Sigmoid colon (tissue), 7 donors: ENCODE measurements around the gene SEPTIN3. TPM values are rescaled to one million over a fixed set of nuclear protein-coding genes. Genes with fewer than 3 reads are reported as not detected.

ENCODE experiments used
- DNase-seq: peaks from one replicate; pipeline ENCODE4 v3.0.0-alpha.2; 2019
- H3K27ac ChIP-seq, 4 donors: fragments of 200-600 bp; sonication (generic); one replicate each; pipeline ENCODE4 v1.5.1; 2016 to 2019; ENCODE audit warnings: mild to moderate bottlenecking in 1 of 4
- H3K27me3 ChIP-seq, 3 donors: fragments of 200-600 bp; sonication (generic); one replicate each; pipeline ENCODE4 v1.5.1; 2019; ENCODE audit warnings: mild to moderate bottlenecking in 1 of 3
- H3K36me3 ChIP-seq, 4 donors: fragments of 200-600 bp; sonication (generic); one replicate each; pipeline ENCODE4 v1.5.1; 2016 to 2019
- H3K4me1 ChIP-seq, 4 donors: fragments of 200-600 bp; sonication (generic); one replicate each; pipeline ENCODE4 v1.5.1; 2017 to 2019
- H3K4me3 ChIP-seq, 4 donors: fragments of 200-600 bp; sonication (generic); one replicate each; pipeline ENCODE4 v1.5.1; 2017 to 2019; ENCODE audit warnings: mild to moderate bottlenecking in 2 of 4, moderate library complexity in 1 of 4
- H3K9me3 ChIP-seq, 4 donors: fragments of 200-600 bp in 3 of 4; sonication (generic) in 3 of 4; one replicate each; pipeline versions ENCODE4 v1.5.1 to v1.6.1; 2013 to 2019
- EP300 ChIP-seq, 4 donors: sonication (generic); formaldehyde crosslinking; IDR thresholded peaks; one replicate each; pipeline ENCODE4 v1.6.1; 2017; ENCODE audit warnings: antibody characterized with exemption in 4 of 4
- POLR2A ChIP-seq, 2 donors: fragments of 450-650 bp; IDR thresholded peaks; one replicate each; pipeline ENCODE4 v1.6.1; 2016; ENCODE audit warnings: antibody characterized with exemption in 2 of 2, mild to moderate bottlenecking in 2 of 2, moderate library complexity in 2 of 2
- POLR2AphosphoS5 ChIP-seq, 4 donors: sonication (generic); formaldehyde crosslinking; IDR thresholded peaks; one replicate each; pipeline ENCODE4 v1.6.1; 2017; ENCODE audit warnings: antibody characterized with exemption in 4 of 4
- WGBS, 2 donors: extraction: QIAGEN DNeasy Blood & Tissue Kit; methylation state at CpG; one replicate each; pipeline ENCODE4 v1.1.7; 2013; 5-methylcytosine and 5-hydroxymethylcytosine counted together
- intact Hi-C: fragments of 100-400 bp; cut with DNase I; formaldehyde crosslinking; loops from one replicate; pipeline ENCODE4 v1.15.1; 2023
- polyA plus RNA-seq, 3 donors: library from polyadenylated mRNA; stranded (reverse); fragments of 200-250 nt; gene quantifications; one replicate each; pipeline ENCODE4 v1.2.3, GENCODE V29; 2013
- total RNA-seq, 4 donors: library from RNA; depleted of rRNA; stranded (reverse); fragments of >200 nt; gene quantifications; one replicate each; pipeline ENCODE4 v1.1.0, GENCODE V29; 2016
- TF ChIP-seq, protein P1 (sequence below), 4 experiments: fragments of 450-650 bp in 3 of 4; fragments of 200-600 bp in 1 of 4; IDR thresholded peaks; one replicate each; pipeline ENCODE4 v1.5.1; 2016 to 2019; ENCODE audit warnings: antibody characterized with exemption in 4 of 4, mild to moderate bottlenecking in 3 of 4, moderate library complexity in 2 of 4
- donor health status: healthy with polysubstance abuse.
- donor health status: Bipolar disorder and iron deficiency.
- donor health status: healthy.

Gene SEPTIN3
- total and polyA plus RNA-seq, 7 donors = 0.46 to 1.6 (median 1.1) TPM

DNA sequence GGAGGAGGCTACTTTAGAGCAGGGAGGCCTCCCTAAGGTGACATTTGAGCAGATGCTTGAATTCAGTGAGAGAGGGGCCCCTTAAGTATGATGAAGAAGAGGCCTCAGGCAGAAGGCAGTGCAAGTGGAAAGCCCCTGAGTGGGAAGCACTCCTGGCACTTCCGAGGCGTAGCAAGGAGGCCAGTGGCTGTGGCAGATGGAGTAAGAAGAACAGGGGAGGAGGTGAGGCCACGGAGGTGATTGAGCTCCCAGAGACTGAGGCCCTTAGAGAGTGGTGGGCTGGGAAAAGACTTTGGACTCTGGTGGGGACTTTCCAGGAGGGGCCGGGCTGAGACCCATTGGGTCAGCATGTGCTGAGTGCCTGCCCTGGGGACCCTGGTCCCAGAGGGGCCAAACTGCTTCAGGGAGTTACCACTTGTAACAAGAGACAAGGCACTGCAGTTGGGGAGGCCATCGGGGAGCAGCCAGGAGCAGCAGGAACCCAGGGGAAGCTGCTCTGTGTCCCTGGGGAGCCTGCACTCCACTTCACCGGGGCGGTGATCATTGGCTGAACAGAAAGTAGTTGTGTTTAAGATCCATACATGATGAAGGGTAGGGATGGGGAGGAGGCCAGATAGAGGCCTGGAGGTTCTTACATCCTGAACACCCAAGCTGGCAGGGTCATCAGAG lies 19.8 kb upstream of the SEPTIN3 start:
- intact Hi-C loops = no loop called here
- H3K4me3 ChIP-seq = no peak overlapping the region
- H3K27me3 ChIP-seq = no peaks in the 10 kb centered on the region
- 81 to 91% methylated on average over 7 of the region's 7 CpGs for WGBS, 2 donors
- TF ChIP-seq EP300 (IDR thresholded peaks at IDR 0.05) = no peak
- TF ChIP-seq, protein P1, sequence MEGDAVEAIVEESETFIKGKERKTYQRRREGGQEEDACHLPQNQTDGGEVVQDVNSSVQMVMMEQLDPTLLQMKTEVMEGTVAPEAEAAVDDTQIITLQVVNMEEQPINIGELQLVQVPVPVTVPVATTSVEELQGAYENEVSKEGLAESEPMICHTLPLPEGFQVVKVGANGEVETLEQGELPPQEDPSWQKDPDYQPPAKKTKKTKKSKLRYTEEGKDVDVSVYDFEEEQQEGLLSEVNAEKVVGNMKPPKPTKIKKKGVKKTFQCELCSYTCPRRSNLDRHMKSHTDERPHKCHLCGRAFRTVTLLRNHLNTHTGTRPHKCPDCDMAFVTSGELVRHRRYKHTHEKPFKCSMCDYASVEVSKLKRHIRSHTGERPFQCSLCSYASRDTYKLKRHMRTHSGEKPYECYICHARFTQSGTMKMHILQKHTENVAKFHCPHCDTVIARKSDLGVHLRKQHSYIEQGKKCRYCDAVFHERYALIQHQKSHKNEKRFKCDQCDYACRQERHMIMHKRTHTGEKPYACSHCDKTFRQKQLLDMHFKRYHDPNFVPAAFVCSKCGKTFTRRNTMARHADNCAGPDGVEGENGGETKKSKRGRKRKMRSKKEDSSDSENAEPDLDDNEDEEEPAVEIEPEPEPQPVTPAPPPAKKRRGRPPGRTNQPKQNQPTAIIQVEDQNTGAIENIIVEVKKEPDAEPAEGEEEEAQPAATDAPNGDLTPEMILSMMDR (IDR thresholded peaks at IDR 0.05) = no peak
- TF ChIP-seq POLR2A (IDR thresholded peaks at IDR 0.05) = no peak
- TF ChIP-seq POLR2AphosphoS5 (IDR thresholded peaks at IDR 0.05) = no peak
- no peaks in the 10 kb centered on the region for H3K9me3 ChIP-seq
- no peak overlapping the region for H3K27ac ChIP-seq
- no peaks in the 10 kb centered on the region for H3K36me3 ChIP-seq
- no peak for DNase-seq
- peaks cover 0 to 17% (median 11%) of the 10 kb centered on the region in 4 donors for H3K4me1 ChIP-seq

DNA sequence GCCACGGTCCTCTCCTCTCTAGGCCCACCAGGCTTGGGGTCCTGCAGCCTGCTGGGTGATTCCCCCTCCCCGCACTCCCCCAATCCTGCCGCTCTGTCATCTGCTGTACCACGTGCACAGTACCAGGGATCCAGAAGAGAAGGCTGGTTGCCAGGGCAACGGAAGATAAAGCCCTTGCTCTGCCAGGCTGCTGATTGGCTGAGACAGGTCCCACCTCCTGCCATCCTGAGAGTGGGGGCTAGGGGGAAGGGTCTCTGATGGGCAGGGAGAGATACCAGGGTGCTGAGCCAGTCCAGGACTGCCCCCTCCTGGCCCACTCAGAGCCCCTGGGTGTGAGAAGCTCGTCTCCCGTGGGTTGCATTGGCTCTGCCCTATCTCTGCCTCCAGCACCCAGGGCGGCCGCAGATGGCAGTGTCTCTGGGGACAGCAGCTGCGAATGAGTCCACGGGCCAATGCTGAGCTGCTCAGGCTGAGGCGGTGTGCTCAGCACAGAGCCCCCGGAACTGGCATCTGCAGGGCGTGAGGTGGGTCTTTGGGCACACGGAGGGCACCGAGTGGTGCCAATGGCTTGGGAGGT lies 17.3 kb upstream of the SEPTIN3 start, which contains the start of gene SMIM45:
SMIM45 (plus strand) TSS at position 253 of the 577 bp plus-strand sequence.
- no peak within 1 kb of the TSS for H3K27ac ChIP-seq
- no peaks in the 10 kb centered on the region for H3K9me3 ChIP-seq
- no peaks in the 10 kb centered on the region for H3K36me3 ChIP-seq
- WGBS, 2 donors = 70 to 82% methylated on average over 16 of the region's 16 CpGs
- H3K4me3 ChIP-seq = no peak within 1 kb of the TSS
- H3K4me1 ChIP-seq = peaks cover 0 to 4% (median 2%) of the 10 kb centered on the region in 4 donors
- intact Hi-C loops = no loop called here
- DNase-seq = no peak
- no peaks in the 10 kb centered on the region for H3K27me3 ChIP-seq
- TF ChIP-seq POLR2A (IDR thresholded peaks at IDR 0.05) = no peak
- TF ChIP-seq, protein P1 (IDR thresholded peaks at IDR 0.05) = no peak
- no peak for TF ChIP-seq POLR2AphosphoS5 (IDR thresholded peaks at IDR 0.05)
- no peak for TF ChIP-seq EP300 (IDR thresholded peaks at IDR 0.05)

DNA sequence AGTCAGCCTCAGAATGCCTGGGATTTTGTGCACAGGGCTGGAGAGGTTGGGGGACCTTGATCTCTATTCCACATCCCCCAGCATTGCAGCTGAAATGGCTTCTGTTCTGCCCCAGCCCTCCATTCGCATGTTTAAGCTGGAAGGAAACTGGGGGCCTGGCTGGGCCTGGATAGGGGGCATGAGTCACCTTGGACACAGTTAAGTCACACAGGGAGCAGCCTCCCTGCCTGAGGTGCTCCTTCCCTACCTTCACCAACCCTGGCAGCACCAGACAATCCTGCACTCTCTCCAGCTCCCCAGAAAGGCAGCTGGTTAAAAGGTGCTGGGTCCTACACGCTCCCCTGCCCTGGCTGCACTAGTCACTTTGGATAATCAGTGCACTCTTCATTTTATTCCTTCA lies 16.5 kb upstream of the SEPTIN3 start:
- H3K9me3 ChIP-seq = no peaks in the 10 kb centered on the region

DNA sequence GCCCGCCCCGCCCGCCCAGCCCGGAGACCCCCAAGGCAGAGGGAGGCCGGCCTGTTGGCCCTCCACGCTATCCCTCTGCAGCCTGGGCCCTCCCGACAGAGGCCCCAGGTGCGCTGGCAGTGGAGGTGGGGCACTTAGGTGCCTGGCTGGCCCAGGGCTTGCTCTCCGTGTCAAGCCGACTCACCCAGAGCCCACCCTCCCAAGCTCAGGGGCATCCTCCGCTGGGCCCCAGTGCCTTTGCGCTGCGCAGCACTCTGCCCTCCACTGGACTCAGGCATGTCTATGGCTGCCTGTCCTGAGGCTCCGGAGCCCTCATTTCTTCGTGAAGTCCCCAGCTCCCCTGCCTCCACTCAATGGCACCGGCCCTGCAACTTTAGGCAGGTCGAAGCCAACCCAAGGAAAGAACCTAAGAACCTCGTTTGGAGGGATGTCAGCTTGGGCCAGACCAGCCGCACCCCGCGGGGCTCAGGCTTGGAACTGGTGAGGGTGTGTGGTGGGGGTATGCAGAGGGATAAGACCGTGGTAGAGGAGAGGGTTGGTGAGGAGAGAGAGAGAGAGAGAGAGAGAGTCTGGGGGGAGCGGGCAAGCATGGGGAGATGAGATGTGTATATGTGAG lies 11.2 kb upstream of the SEPTIN3 start:
- H3K4me1 ChIP-seq = peaks cover 0 to 12% (median 8%) of the 10 kb centered on the region in 4 donors
- H3K27me3 ChIP-seq = peaks cover 6 to 12% (median 7%) of the 10 kb centered on the region in 3 donors
- 40 to 45% methylated on average over 23 of the region's 23 CpGs for WGBS, 2 donors
- no peaks in the 10 kb centered on the region for H3K36me3 ChIP-seq
- no peak for TF ChIP-seq EP300 (IDR thresholded peaks at IDR 0.05)
- TF ChIP-seq POLR2AphosphoS5 (IDR thresholded peaks at IDR 0.05) = no peak
- TF ChIP-seq, protein P1 (IDR thresholded peaks at IDR 0.05) = no peak
- no peak for TF ChIP-seq POLR2A (IDR thresholded peaks at IDR 0.05)
- no peak for DNase-seq
- intact Hi-C loops = no loop called here
- H3K4me3 ChIP-seq = peak overlapping the region in 2 of 4 donors; percentile 24 to 30
- no peak overlapping the region for H3K27ac ChIP-seq
- H3K9me3 ChIP-seq = no peaks in the 10 kb centered on the region

More for the DNA sequence above, 16.5 kb upstream of the SEPTIN3 start:
- intact Hi-C loops = no loop called here
- TF ChIP-seq POLR2AphosphoS5 (IDR thresholded peaks at IDR 0.05) (no peak), EP300 (IDR thresholded peaks at IDR 0.05) (no peak), POLR2A (IDR thresholded peaks at IDR 0.05) (no peak)
- TF ChIP-seq, protein P1 (IDR thresholded peaks at IDR 0.05) = no peak
- H3K36me3 ChIP-seq = no peaks in the 10 kb centered on the region
- WGBS, 2 donors = 89 to 94% methylated on average over 2 of the region's 2 CpGs
- no peak for DNase-seq
- no peak overlapping the region for H3K27ac ChIP-seq
- no peak overlapping the region for H3K4me3 ChIP-seq
- peaks cover 0 to 6% (median 4%) of the 10 kb centered on the region in 4 donors for H3K4me1 ChIP-seq
- H3K27me3 ChIP-seq = peaks cover 1 to 7% (median 4%) of the 10 kb centered on the region in 3 donors
